ENCODE measurements around the gene COL25A1. TPM values are rescaled to one million over a fixed set of nuclear protein-coding genes. Genes with fewer than 3 reads are reported as not detected.
"Not testable (repeated sequence)": the region's sequence is repeated elsewhere in the genome, so short reads cannot be mapped to it uniquely, and the experiment has no call there.

COL25A1 gene
- total RNA-seq, 2 donors from 2014 or later = 0.26 to 0.99 TPM

DNA sequence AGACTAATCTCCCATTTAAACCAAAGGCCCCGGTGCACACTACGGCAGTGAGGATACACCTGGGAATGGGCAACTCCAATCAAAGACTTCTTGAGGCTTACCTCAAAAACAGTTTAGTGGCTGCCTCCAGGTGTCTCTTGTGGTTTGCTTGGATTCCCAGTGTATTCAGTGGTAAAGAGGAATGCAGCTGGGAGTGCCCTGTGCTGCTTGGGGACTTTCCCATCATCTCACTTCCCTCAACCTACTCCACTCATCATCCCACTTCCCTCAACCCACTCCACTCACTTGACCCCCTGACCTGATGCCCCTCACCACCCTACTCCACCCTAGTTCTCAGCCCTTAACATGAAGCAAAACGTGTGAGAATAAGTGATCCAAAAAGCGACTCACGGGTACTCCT is 362.3 kb downstream of the COL25A1 start:
- H3K27ac ChIP-seq = no peak overlapping the region
- ATAC-seq (no peak), DNase-seq (no peak)
- intact Hi-C loops (cut with DNase I) = no loop called here
- no peaks in the 10 kb centered on the region for H3K27me3 ChIP-seq
- H3K4me1 ChIP-seq = no peaks in the 10 kb centered on the region
- H3K36me3 ChIP-seq (replicated peaks in 1 of 2; ENCODE audit: insufficient read depth in 1 of 2, low read depth in 2 of 2) = no peaks in the 10 kb centered on the region
- H3K4me3 ChIP-seq = no peak overlapping the region
- 73 to 75% methylated on average over 5 of the region's 5 CpGs for WGBS, 2 donors
- TF ChIP-seq POLR2A (IDR thresholded peaks at IDR 0.05) = no peak
- TF ChIP-seq CTCF (IDR thresholded peaks at IDR 0.05) = no peak
- H3K9me3 ChIP-seq = no peaks in the 10 kb centered on the region

DNA sequence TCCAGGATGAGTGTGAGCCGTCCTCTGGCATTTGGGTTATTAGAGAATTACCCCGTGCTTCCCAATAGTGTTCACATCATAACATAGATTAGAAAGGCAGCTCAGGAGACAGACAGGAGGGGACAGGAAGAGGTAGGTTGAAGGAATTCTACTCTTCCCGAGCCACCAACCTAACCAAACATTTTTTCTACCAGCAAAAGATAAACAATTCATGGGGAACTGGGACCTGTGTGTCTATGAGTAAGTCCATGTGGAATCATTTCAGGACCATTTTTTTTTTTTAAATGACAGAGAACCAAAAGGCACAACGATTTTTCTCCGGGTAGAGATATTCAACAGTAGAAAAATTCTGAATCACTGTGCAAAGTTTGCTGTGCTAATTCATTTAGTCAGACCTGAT is 365.4 kb downstream of the COL25A1 start:
- H3K9me3 ChIP-seq = no peaks in the 10 kb centered on the region
- no peaks in the 10 kb centered on the region for H3K27me3 ChIP-seq
- TF ChIP-seq POLR2A (IDR thresholded peaks at IDR 0.05) = no peak
- TF ChIP-seq CTCF (IDR thresholded peaks at IDR 0.05) = no peak
- no peak overlapping the region for H3K4me3 ChIP-seq
- no peak for DNase-seq
- no peak overlapping the region for H3K27ac ChIP-seq
- no peak for ATAC-seq
- no peaks in the 10 kb centered on the region for H3K36me3 ChIP-seq (replicated peaks in 1 of 2; ENCODE audit: insufficient read depth in 1 of 2, low read depth in 2 of 2)
- intact Hi-C loops (cut with DNase I) = no loop called here
- 41 to 48% methylated on average over 4 to 5 of the region's 5 CpGs for WGBS, 2 donors
- H3K4me1 ChIP-seq = no peaks in the 10 kb centered on the region

DNA sequence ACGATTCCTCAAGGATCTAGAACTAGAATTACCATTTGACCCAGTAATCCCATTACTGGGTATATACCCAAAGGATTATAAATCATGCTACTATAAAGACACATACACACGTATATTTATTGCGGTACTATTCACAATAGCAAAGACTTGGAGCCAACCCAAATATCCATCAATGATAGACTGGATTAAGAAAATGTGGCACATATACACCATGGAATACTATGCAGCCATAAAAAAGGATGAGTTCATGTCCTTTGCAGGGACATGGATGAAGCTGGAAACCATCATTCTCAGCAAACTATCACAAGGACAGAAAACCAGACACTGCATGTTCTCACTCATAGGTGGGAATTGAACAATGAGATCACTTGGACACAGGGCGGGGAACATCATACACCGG is 368.5 kb downstream of the COL25A1 start:
- WGBS, 2 donors = 86 to 89% methylated on average over 5 of the region's 5 CpGs
- H3K4me3 ChIP-seq; H3K27ac ChIP-seq; H3K4me1 ChIP-seq; H3K27me3 ChIP-seq; ATAC-seq; H3K36me3 ChIP-seq (replicated peaks in 1 of 2; ENCODE audit: insufficient read depth in 1 of 2, low read depth in 2 of 2); DNase-seq; H3K9me3 ChIP-seq; intact Hi-C loops (cut with DNase I): not testable (repeated sequence)

DNA sequence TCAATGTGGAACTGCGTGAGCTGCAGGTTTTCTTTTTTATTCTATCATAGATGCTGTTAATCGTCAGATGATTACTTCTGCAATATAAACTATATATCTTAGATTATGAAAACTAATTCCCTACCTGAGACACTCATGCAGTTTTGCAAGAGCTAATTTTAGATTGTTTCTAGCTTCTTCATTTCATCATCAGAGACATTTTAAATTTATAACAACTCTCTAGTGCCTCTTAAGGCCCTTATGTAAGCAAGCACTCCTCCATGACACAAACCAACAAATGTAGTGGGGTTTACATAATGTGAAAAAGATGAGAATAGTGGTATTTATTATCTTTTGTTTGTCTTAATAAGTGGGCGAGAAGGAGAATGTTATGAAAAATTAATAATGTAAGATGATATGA is 369.4 kb downstream of the COL25A1 start:
- TF ChIP-seq CTCF (IDR thresholded peaks at IDR 0.05) (no peak), POLR2A (IDR thresholded peaks at IDR 0.05) (no peak)
- Histone ChIP-seq H3K36me3 (replicated peaks in 1 of 2; ENCODE audit: insufficient read depth in 1 of 2, low read depth in 2 of 2) (no peaks in the 10 kb centered on the region), H3K27ac (no peak overlapping the region), H3K27me3 (no peaks in the 10 kb centered on the region), H3K4me1 (no peaks in the 10 kb centered on the region), H3K9me3 (no peaks in the 10 kb centered on the region), H3K4me3 (no peak overlapping the region)
- 71 to 72% methylated on average over 3 of the region's 3 CpGs for WGBS, 2 donors
- no peak for DNase-seq
- ATAC-seq = no peak
- intact Hi-C loops (cut with DNase I) = no loop called here

DNA sequence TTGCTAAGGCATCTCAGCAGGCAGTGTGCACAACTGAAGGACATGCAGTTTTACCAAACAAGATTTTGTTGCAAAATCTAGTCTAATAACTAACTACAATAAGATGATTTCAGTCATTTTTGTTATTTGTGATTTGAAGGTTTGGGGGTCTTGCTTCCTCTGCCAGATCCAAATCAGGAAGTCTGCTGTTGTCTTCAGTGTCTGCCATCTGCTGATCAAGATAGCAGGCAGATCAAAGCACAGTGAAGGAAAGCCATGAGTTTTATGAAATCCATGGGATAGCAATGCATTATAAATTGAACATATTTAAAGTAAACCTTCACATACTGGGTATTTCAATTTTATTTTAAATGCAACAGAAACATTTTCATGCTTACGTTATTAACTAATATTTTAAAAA is 370.5 kb downstream of the COL25A1 start:
- H3K27ac ChIP-seq = no peak overlapping the region
- intact Hi-C loops (cut with DNase I) = no loop called here
- H3K4me3 ChIP-seq = no peak overlapping the region
- no peaks in the 10 kb centered on the region for H3K36me3 ChIP-seq (replicated peaks in 1 of 2; ENCODE audit: insufficient read depth in 1 of 2, low read depth in 2 of 2)
- 38 to 40% methylated on average over 1 of the region's 1 CpG for WGBS, 2 donors
- no peaks in the 10 kb centered on the region for H3K27me3 ChIP-seq
- no peaks in the 10 kb centered on the region for H3K9me3 ChIP-seq
- DNase-seq = no peak
- ATAC-seq = no peak
- TF ChIP-seq POLR2A (IDR thresholded peaks at IDR 0.05) (no peak), CTCF (IDR thresholded peaks at IDR 0.05) (no peak)
- H3K4me1 ChIP-seq = no peaks in the 10 kb centered on the region
